GM12878 (cell line): ENCODE data around the gene FAM20B. TPM values are rescaled to one million over a fixed set of nuclear protein-coding genes. Genes with fewer than 3 reads are reported as not detected.

Experiments used
- ATAC-seq: fragments of 200-7000 bp; cut with Tn5 transposase; 3 replicates; pipeline ENCODE4 v1.9.1; 2020; ENCODE audit warnings: mild to moderate bottlenecking, moderate library complexity
- BruUV-seq: library from RNA; stranded (reverse); fragments of 400-500 nt; replicated peaks from 2 replicates; lab custom pipeline; 2021; lab: Mats Ljungman, UMichigan
- CTCF ChIA-PET: fragments of 300-600 bp; sonication (Branson Sonifier 250); formaldehyde crosslinking; extraction: SDS; loops from one replicate; lab custom pipeline; 2021; ENCODE audit warnings: inconsistent platforms; lab: Yijun Ruan, JAX
- POLR2A ChIA-PET: fragments of 350-600 bp; formaldehyde crosslinking; extraction: SDS; loops from one replicate; lab custom pipeline; 2021; ENCODE audit warnings: inconsistent platforms; lab: Charles Lee
- RAD21 ChIA-PET: fragments of 300-600 bp; sonication (Branson Sonifier 250); formaldehyde crosslinking; loops from one replicate; lab custom pipeline; 2023; ENCODE audit warnings: antibody characterized with exemption; ENCODE audit not compliant: unreplicated experiment; lab: Charles Lee
- SMC1A ChIA-PET: fragments of 300-600 bp; sonication (Branson Sonifier 250); formaldehyde crosslinking; loops from one replicate; lab custom pipeline; 2023; ENCODE audit not compliant: unreplicated experiment, uncharacterized antibody; lab: Charles Lee
- DNase-seq: peaks from one replicate; pipeline ENCODE4 v3.0.0-alpha.2; 2011; ENCODE audit warnings: low read depth, low spot score
- FAIRE-seq: peaks from 3 replicates; lab custom pipeline; 2011; peaks lifted over from hg19 to GRCh38; lab: Jason Lieb, UNC
- H2AFZ ChIP-seq: 2 replicates; pipeline ENCODE4 v1.6.0; 2011; ENCODE audit warnings: low read depth, low read length, control low read depth; ENCODE audit not compliant: control insufficient read depth
- H3K27ac ChIP-seq: 2 replicates; pipeline ENCODE4 v1.5.1; 2011; ENCODE audit warnings: control low read depth; ENCODE audit not compliant: control insufficient read depth, insufficient read depth
- H3K27me3 ChIP-seq, 2 experiments: replicated peaks in 1 of 2; 2 replicates each; pipeline versions ENCODE4 v1.6.0 to v1.6.1; 2011; ENCODE audit warnings: low read length in 1 of 2; ENCODE audit not compliant: control insufficient read depth in 2 of 2, insufficient read depth in 2 of 2
- H3K36me3 ChIP-seq, 2 experiments: 2 replicates each; pipeline ENCODE4 v1.5.1; 2011; ENCODE audit warnings: low read length in 1 of 2; ENCODE audit not compliant: control insufficient read depth in 2 of 2, insufficient read depth in 2 of 2
- H3K4me1 ChIP-seq: 2 replicates; pipeline ENCODE4 v1.6.1; 2011; ENCODE audit warnings: mild to moderate bottlenecking, low read length, moderate library complexity, mixed read lengths; ENCODE audit not compliant: control insufficient read depth, insufficient read depth
- H3K4me2 ChIP-seq: 2 replicates; pipeline ENCODE4 v1.6.0; 2011; ENCODE audit warnings: control low read depth; ENCODE audit not compliant: control insufficient read depth, insufficient read depth
- H3K4me3 ChIP-seq: fragments of 200-600 bp; sonication (generic); 2 replicates; pipeline ENCODE4 v1.5.1; 2016
- H3K79me2 ChIP-seq: 2 replicates; pipeline ENCODE4 v1.6.0; 2011; ENCODE audit warnings: low read length; ENCODE audit not compliant: control insufficient read depth, insufficient read depth
- H3K9ac ChIP-seq: 2 replicates; pipeline ENCODE4 v1.8.0; 2011; ENCODE audit warnings: low read length, control low read depth, mixed read lengths; ENCODE audit not compliant: control insufficient read depth, insufficient read depth
- H3K9me3 ChIP-seq: replicated peaks from 3 replicates; pipeline ENCODE4 v1.5.1; 2011; ENCODE audit warnings: mild to moderate bottlenecking, low read length; ENCODE audit not compliant: control insufficient read depth, insufficient read depth
- H4K20me1 ChIP-seq: 2 replicates; pipeline ENCODE4 v1.6.0; 2011; ENCODE audit not compliant: control insufficient read depth, insufficient read depth
- ATF7 ChIP-seq: fragments of 450-650 bp; IDR thresholded peaks from 2 replicates; pipeline ENCODE4 v1.6.1; 2016; ENCODE audit warnings: low read depth, mild to moderate bottlenecking
- CREB1 ChIP-seq: IDR thresholded peaks from 2 replicates; pipeline ENCODE4 v1.6.1; 2012; ENCODE audit warnings: low read depth, mild to moderate bottlenecking, inconsistent platforms
- EP300 ChIP-seq, 2 experiments: fragments of 150-350 bp in 1 of 2; IDR thresholded peaks; 2 replicates each; pipeline ENCODE4 v1.6.1; 2011 to 2012; ENCODE audit warnings: low read depth in 2 of 2, low read length in 2 of 2, borderline replicate concordance in 1 of 2, improper control_type of control experiment in 1 of 2, inconsistent platforms in 1 of 2; ENCODE audit not compliant: control insufficient read depth in 1 of 2
- EZH2 ChIP-seq: IDR thresholded peaks from 2 replicates; pipeline ENCODE4 v1.6.1; 2012; ENCODE audit warnings: low read depth, mild to moderate bottlenecking, control low read depth, inconsistent platforms, low read length, borderline replicate concordance; ENCODE audit not compliant: control insufficient read depth
- FOS ChIP-seq: IDR thresholded peaks from 3 replicates; pipeline ENCODE4 v1.6.1; 2011; ENCODE audit warnings: borderline replicate concordance; ENCODE audit not compliant: insufficient read length; ENCODE audit errors: extremely low read depth
- FOXM1 ChIP-seq: IDR thresholded peaks from 2 replicates; pipeline ENCODE4 v1.6.1; 2012; ENCODE audit warnings: low read depth, mild to moderate bottlenecking, inconsistent platforms, low read length, moderate library complexity
- IRF5 ChIP-seq: fragments of 450-650 bp; IDR thresholded peaks from 2 replicates; pipeline ENCODE4 v1.6.1; 2017; ENCODE audit warnings: borderline replicate concordance
- MYC ChIP-seq: IDR thresholded peaks from 2 replicates; pipeline ENCODE4 v1.6.1; 2011; ENCODE audit warnings: mild to moderate bottlenecking, low read length, moderate library complexity, inconsistent platforms; ENCODE audit not compliant: insufficient read depth, insufficient replicate concordance, insufficient read length, severe bottlenecking
- NR2F1 ChIP-seq: fragments of 450-650 bp; conservative IDR thresholded peaks from 2 replicates; pipeline ENCODE4 v1.6.1; 2017; ENCODE audit warnings: mild to moderate bottlenecking
- NRF1 ChIP-seq: conservative IDR thresholded peaks from 2 replicates; pipeline ENCODE4 v1.6.1; 2011; ENCODE audit warnings: mild to moderate bottlenecking, low read depth, low read length, improper control_type of control experiment
- POLR2AphosphoS2 ChIP-seq: IDR thresholded peaks from 2 replicates; pipeline ENCODE4 v1.6.1; 2011; ENCODE audit warnings: low read depth, mild to moderate bottlenecking, low read length, improper control_type of control experiment, moderate library complexity
- SKIL ChIP-seq: fragments of 450-650 bp; IDR thresholded peaks from 2 replicates; pipeline ENCODE4 v1.6.1; 2017; ENCODE audit warnings: mild to moderate bottlenecking, low read depth, inconsistent platforms; ENCODE audit not compliant: poor library complexity, severe bottlenecking
- TARDBP ChIP-seq: IDR thresholded peaks from 2 replicates; pipeline ENCODE4 v1.6.1; 2016; ENCODE audit warnings: borderline replicate concordance
- TCF12 ChIP-seq: IDR thresholded peaks from 2 replicates; pipeline ENCODE4 v1.6.1; 2011; ENCODE audit warnings: low read depth, mild to moderate bottlenecking, low read length
- YBX1 ChIP-seq: fragments of 450-650 bp; IDR thresholded peaks from 2 replicates; pipeline ENCODE4 v1.6.1; 2016; ENCODE audit warnings: antibody characterized with exemption
- ZBTB40 ChIP-seq: fragments of 450-650 bp; IDR thresholded peaks from 2 replicates; pipeline ENCODE4 v1.6.1; 2016; ENCODE audit warnings: mild to moderate bottlenecking, moderate library complexity, borderline replicate concordance
- WGBS: methylation state at CpG from one replicate; pipeline ENCODE4 v1.1.6; 2016; ENCODE audit warnings: low lambda C conversion rate; ENCODE audit not compliant: insufficient replicate concordance, insufficient coverage; ENCODE audit errors: missing lambda C conversion rate; 5-methylcytosine and 5-hydroxymethylcytosine counted together
- in situ Hi-C: fragments of 300-500 bp; cut with MboI; formaldehyde crosslinking; loops from 9 replicates; pipeline ENCODE4 v1.14.3; 2018; ENCODE audit warnings: mixed read lengths
- intact Hi-C: fragments of 100-400 bp; cut with micrococcal nuclease; formaldehyde crosslinking; loops from one replicate; pipeline ENCODE4 v1.14.2; 2022; ENCODE audit not compliant: unreplicated experiment
- polyA plus RNA-seq, 11 experiments: library from polyadenylated mRNA; depleted of rRNA in 4 of 11; unstranded in 6 of 11; stranded (reverse) in 5 of 11; fragments of >200 nt; fragmentation: Nextera tagmentation in 4 of 11; fragmentation: Illumina TruSeq in 1 of 11; extraction: Ambion mirVana in 4 of 11; extraction: Trizol in 1 of 11; gene quantifications; 1 replicate in 1 of 11; 2 replicates in 10 of 11; pipeline versions ENCODE4 v1.2.1 to v1.2.3, GENCODE V29; 2011 to 2016; ENCODE audit warnings: inconsistent platforms in 2 of 11, missing spikeins in 2 of 11, low read depth in 1 of 11
- total RNA-seq, 4 experiments: library from RNA; depleted of rRNA in 3 of 4; stranded (reverse); fragments of >200 nt in 3 of 4; fragmentation: Illumina TruSeq in 1 of 4; extraction: Trizol in 1 of 4; gene quantifications; 2 replicates each; pipeline versions ENCODE4 v1.2.1 to v1.2.3, GENCODE V29; 2013 to 2021

FAM20B gene
- total and polyA plus RNA-seq, 10 of the 15 experiments (the other 5 are each of a cell fraction or from before 2014, with no cell fraction given) = 2.4 to 25.6 (median 12.8) TPM

GRCh38 chr1:179120736-179121135 lies 95.0 kb downstream of the FAM20B start:
- Histone ChIP-seq H3K4me3 (no peak overlapping the region), H3K9me3 (no peaks in the 10 kb centered on the region), H3K4me2 (no peak overlapping the region), H2AFZ (no peak overlapping the region), H3K79me2 (no peaks in the 10 kb centered on the region), H3K36me3 (peaks cover 0 to 8% of the 10 kb centered on the region in 2 experiments; a peak in 3 of 4 replicates), H3K27me3 (no peaks in the 10 kb centered on the region), H4K20me1 (no peaks in the 10 kb centered on the region), H3K9ac (no peak overlapping the region), H3K27ac (no peak overlapping the region), H3K4me1 (no peaks in the 10 kb centered on the region)
- in situ Hi-C loops = loop anchor here (5.0 kb wide), 1 partner anchor 247 kb away; the partner anchor contains the start of gene AXDND1
- SMC1A ChIA-PET = interaction anchor here (0.6 to 4.6 kb wide), 33 partner anchors 9 to 689 kb away, joined by 3 to 49 read pairs (median 4); partner anchors contain the start of genes AXDND1, SOAT1 and TOR3A
- WGBS = 100% methylated on average over 2 of the region's 2 CpGs
- TF ChIP-seq ATF7 (no peak), FOS (no peak), NR2F1 (no peak), TARDBP (no peak), YBX1 (no peak), MYC (no peak), TCF12 (no peak), NRF1 (no peak), EZH2 (no peak), IRF5 (no peak), EP300 (IDR thresholded peaks at IDR 0.05; ENCODE audit: borderline replicate concordance in 1 of 2, control insufficient read depth in 1 of 2, low read depth in 2 of 2, low read length in 2 of 2) (no peak), FOXM1 (no peak), ZBTB40 (no peak), POLR2AphosphoS2 (no peak), CREB1 (no peak), SKIL (no peak)
- CTCF ChIA-PET = interaction anchor here (0.6 to 4.5 kb wide), 56 partner anchors 8 to 1113 kb away, joined by 3 to 87 read pairs (median 4); partner anchors contain the start of genes AXDND1 and SOAT1
- BruUV-seq = no TSS peak
- intact Hi-C loops = loop anchor here (1.0 kb wide), 3 partner anchors 73 to 249 kb away; no protein-coding TSS in a partner anchor
- RAD21 ChIA-PET = interaction anchor here (0.6 to 2.9 kb wide), 20 partner anchors 9 to 327 kb away, joined by 3 to 19 read pairs (median 4); partner anchors contain the start of gene SOAT1
- DNase-seq (no peak), FAIRE-seq (no peak), ATAC-seq (no peak)
- POLR2A ChIA-PET = no interaction called here
